Smooth muscle cell (in vitro differentiated cells): ENCODE data around the gene PIGQ. TPM values are rescaled to one million over a fixed set of nuclear protein-coding genes. Genes with fewer than 3 reads are reported as not detected.

Experiments used
- DNase-seq: peaks from one replicate; lab custom pipeline; 2025; ENCODE audit not compliant: unreplicated experiment; lab: John Stamatoyannopoulos, UW
- H2AFZ ChIP-seq: fragments of 200-600 bp; sonication (generic); 2 replicates; pipeline ENCODE4 v1.6.0; 2016; ENCODE audit warnings: antibody characterized with exemption, low read depth, mild to moderate bottlenecking
- H3F3A ChIP-seq: fragments of 200-600 bp; sonication (generic); 2 replicates; pipeline ENCODE4 v1.6.0; 2017; ENCODE audit warnings: antibody characterized with exemption, low read depth
- H3K27ac ChIP-seq: fragments of 200-600 bp; sonication (generic); 2 replicates; pipeline ENCODE4 v1.5.1; 2016; ENCODE audit warnings: low read depth, mild to moderate bottlenecking
- H3K27me3 ChIP-seq: fragments of 200-600 bp; sonication (generic); 2 replicates; pipeline ENCODE4 v1.6.1; 2016; ENCODE audit warnings: low read depth, mild to moderate bottlenecking
- H3K36me3 ChIP-seq: fragments of 200-600 bp; sonication (generic); 2 replicates; pipeline ENCODE4 v1.5.1; 2016; ENCODE audit warnings: low read depth
- H3K4me1 ChIP-seq: fragments of 200-600 bp; sonication (generic); 2 replicates; pipeline ENCODE4 v1.5.1; 2016; ENCODE audit warnings: low read depth
- H3K4me2 ChIP-seq: fragments of 200-600 bp; sonication (generic); 2 replicates; pipeline ENCODE4 v1.6.0; 2016; ENCODE audit warnings: mild to moderate bottlenecking
- H3K4me3 ChIP-seq: fragments of 200-600 bp; sonication (generic); 2 replicates; pipeline ENCODE4 v1.5.1; 2016; ENCODE audit warnings: mild to moderate bottlenecking
- H3K79me2 ChIP-seq: fragments of 200-600 bp; sonication (generic); 2 replicates; pipeline ENCODE4 v1.6.0; 2016; ENCODE audit warnings: low read depth, mild to moderate bottlenecking
- H3K9ac ChIP-seq: fragments of 200-600 bp; sonication (generic); 2 replicates; pipeline ENCODE4 v1.6.0; 2016; ENCODE audit warnings: low read depth
- H3K9me3 ChIP-seq: fragments of 200-600 bp; sonication (generic); replicated peaks from 2 replicates; pipeline ENCODE4 v1.5.1; 2016; ENCODE audit warnings: low read depth
- H4K20me1 ChIP-seq: fragments of 200-600 bp; sonication (generic); 2 replicates; pipeline ENCODE4 v1.6.0; 2016; ENCODE audit warnings: low read depth
- CTCF ChIP-seq: fragments of 200-600 bp; sonication (generic); IDR thresholded peaks from 2 replicates; pipeline ENCODE4 v1.5.1; 2017; ENCODE audit warnings: borderline replicate concordance, mild to moderate bottlenecking, antibody characterized with exemption; ENCODE audit not compliant: insufficient read depth, poor library complexity, severe bottlenecking
- WGBS: methylation state at CpG from one replicate; pipeline ENCODE4 v1.1.7; 2016; ENCODE audit warnings: low lambda C conversion rate; 5-methylcytosine and 5-hydroxymethylcytosine counted together
- polyA plus RNA-seq: library from polyadenylated mRNA; unstranded; fragments of >200 nt; fragmentation: Nextera tagmentation; extraction: Ambion mirVana; gene quantifications from 2 replicates; pipeline ENCODE4 v1.2.1, GENCODE V29; 2016
- total RNA-seq: library from RNA; depleted of rRNA; stranded (reverse); fragments of >200 nt; gene quantifications from 2 replicates; pipeline ENCODE4 v1.2.3, GENCODE V29; 2014

Gene PIGQ
- total and polyA plus RNA-seq, 2 experiments from 2014 or later: 21.0 to 45.7 TPM

DNA sequence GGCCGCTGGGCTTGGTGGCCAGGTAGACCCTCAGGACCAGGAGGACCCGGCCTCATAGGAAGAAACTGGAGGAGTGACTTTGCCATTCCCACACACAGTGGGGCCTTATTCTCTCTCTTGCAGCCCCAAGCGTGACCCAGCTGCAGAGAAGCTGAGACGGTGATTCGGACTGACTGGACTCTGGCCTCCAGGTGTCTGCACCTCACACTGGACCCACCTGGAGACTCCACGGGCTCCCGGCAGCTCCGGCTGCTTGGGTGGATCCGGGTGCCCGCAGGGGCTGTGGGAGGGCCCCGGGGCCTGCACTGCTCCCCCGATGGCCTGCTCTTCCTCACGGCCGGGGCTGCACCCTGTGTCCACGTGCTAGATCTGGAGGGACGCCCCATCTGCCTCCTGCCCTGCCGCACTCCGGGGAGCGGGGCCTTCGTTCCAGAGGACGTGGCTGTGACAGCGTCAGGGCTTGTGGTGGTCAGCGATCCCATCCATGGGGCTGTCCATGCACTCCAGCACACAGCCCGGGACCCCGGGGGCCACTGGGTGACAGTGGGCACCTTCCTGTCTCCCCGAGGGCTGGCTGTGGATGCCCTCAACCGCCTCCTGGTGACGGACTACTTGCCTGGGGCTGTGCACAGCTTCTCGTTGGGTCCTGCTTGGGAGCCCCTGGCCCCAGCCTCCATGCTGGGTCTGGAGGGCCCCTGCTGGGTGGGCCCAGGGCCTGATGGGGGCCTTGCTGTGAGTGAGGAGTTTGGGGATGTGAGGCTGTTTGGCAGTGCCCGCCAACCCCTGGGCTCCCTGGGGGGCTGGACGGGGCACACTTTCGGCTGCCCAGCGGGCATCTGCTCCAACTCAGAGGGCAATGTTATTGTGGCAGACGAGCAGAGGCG, 2.2 kb upstream of the PIGQ start:
- peaks cover 19% of the 10 kb centered on the region for H3K4me1 ChIP-seq
- H2AFZ ChIP-seq: no peak overlapping the region
- 97% methylated on average over 35 of the region's 35 CpGs for WGBS
- peaks cover 13% of the 10 kb centered on the region for H3K79me2 ChIP-seq
- H3K4me3 ChIP-seq: no peak overlapping the region
- H3K4me2 ChIP-seq: peak overlapping the region; percentile 62
- no peaks in the 10 kb centered on the region for H3K9me3 ChIP-seq
- H3F3A ChIP-seq: no peaks in the 10 kb centered on the region
- no peak overlapping the region for H3K27ac ChIP-seq
- no peaks in the 10 kb centered on the region for H3K36me3 ChIP-seq
- no peak overlapping the region for H3K9ac ChIP-seq
- no peak for DNase-seq
- peaks cover 6% of the 10 kb centered on the region for H4K20me1 ChIP-seq
- H3K27me3 ChIP-seq: no peaks in the 10 kb centered on the region
- TF ChIP-seq CTCF: no peak

- Histone ChIP-seq H3F3A (no peaks in the 10 kb centered on the region), H3K9ac (no peak overlapping the region)
Observed at GRCh38 chr16:568401-569258, 1.1 kb upstream of the PIGQ start.

DNA sequence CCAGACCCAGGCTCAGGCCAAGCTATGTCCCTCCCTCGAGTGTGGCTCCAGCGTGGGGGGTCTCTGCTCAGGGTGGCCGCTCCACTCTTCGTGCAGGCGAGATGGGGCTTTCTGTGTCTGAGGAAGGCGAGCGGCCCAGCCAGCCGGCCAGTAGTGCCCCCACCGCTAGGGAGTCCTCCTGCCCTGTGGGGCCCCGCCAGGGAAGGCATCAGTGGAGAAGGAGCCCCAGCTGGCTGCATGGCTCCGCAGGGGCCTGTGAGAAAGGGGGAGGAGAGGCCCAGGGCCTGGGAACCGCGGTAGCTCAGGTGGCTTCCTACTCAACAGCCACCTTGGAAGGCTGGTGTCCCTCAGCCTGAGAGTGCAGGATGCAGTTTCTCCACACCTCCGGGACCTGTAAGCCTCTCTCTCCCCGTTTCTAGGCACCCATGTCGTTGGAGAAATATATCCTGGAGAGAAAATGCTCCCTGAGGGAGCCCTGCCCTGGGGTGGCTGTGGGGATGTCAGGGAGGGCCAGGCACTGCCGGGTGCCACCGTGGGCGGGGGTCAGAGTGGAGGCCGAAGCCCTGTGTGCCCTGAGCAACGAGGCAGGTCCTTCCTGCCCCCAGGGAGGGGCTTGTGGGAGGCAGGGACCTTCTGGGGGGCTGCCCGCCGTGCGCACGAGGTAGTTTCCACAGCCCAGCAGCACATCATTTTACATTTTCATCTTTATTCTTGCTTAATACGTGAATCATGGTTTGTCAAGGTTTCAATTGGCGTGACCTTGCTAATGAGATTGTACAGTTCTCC, 3.3 kb downstream of the PIGQ start:
- Histone ChIP-seq H4K20me1 (peaks cover 18% of the 10 kb centered on the region), H3K4me3 (no peak overlapping the region), H2AFZ (no peak overlapping the region), H3K79me2 (peaks cover 13% of the 10 kb centered on the region), H3F3A (no peaks in the 10 kb centered on the region), H3K9me3 (no peaks in the 10 kb centered on the region), H3K36me3 (no peaks in the 10 kb centered on the region), H3K27ac (no peak overlapping the region), H3K9ac (no peak overlapping the region), H3K27me3 (no peaks in the 10 kb centered on the region), H3K4me2 (no peak overlapping the region), H3K4me1 (peaks cover 5% of the 10 kb centered on the region)
- WGBS: 95% methylated on average over 27 of the region's 27 CpGs
- TF ChIP-seq CTCF: no peak
- DNase-seq: no peak

More at GRCh38 chr16:568401-569258, 1.1 kb upstream of the PIGQ start:
- peak overlapping the region; percentile 52 for H3K27ac ChIP-seq
- no peak for TF ChIP-seq CTCF
- H2AFZ ChIP-seq: peak overlapping the region; percentile 85
- peaks cover 13% of the 10 kb centered on the region for H3K79me2 ChIP-seq
- DNase-seq: no peak
- H3K36me3 ChIP-seq: no peaks in the 10 kb centered on the region
- peak overlapping the region; percentile 97 for H3K4me3 ChIP-seq
- 78% methylated on average over 8 of the region's 11 CpGs for WGBS
- H4K20me1 ChIP-seq: peaks cover 16% of the 10 kb centered on the region
- H3K4me1 ChIP-seq: peaks cover 19% of the 10 kb centered on the region
- H3K9me3 ChIP-seq: no peaks in the 10 kb centered on the region
- H3K4me2 ChIP-seq: peak overlapping the region; percentile 97
- H3K27me3 ChIP-seq: no peaks in the 10 kb centered on the region
